Parathyroid adenoma (tissue), 2 donors: ENCODE results near the gene THSD4.
A peak's percentile ranks its signal among the peaks of the same experiment; 100 is the strongest.

Experiments
- H2AFZ ChIP-seq: fragments of 300-600 bp; sonication (generic); one replicate; pipeline ENCODE4 v1.7.0; 2017; ENCODE audit warnings: antibody characterized with exemption, mild to moderate bottlenecking
- H3K27ac ChIP-seq: fragments of 300-600 bp; sonication (generic); one replicate; pipeline ENCODE4 v1.7.0; 2017
- H3K27me3 ChIP-seq: fragments of 300-600 bp; sonication (generic); one replicate; pipeline ENCODE4 v1.7.0; 2017; ENCODE audit warnings: low read length; ENCODE audit not compliant: control insufficient read depth, insufficient read depth
- H3K36me3 ChIP-seq: fragments of 300-600 bp; sonication (generic); one replicate; pipeline ENCODE4 v1.7.0; 2017; ENCODE audit warnings: low read length; ENCODE audit not compliant: control insufficient read depth, insufficient read depth
- H3K4me1 ChIP-seq: fragments of 300-600 bp; sonication (generic); one replicate; pipeline ENCODE4 v1.7.0; 2017; ENCODE audit warnings: control low read depth
- H3K4me2 ChIP-seq: fragments of 300-600 bp; sonication (generic); one replicate; pipeline ENCODE4 v1.7.0; 2017; ENCODE audit warnings: low read length
- H3K4me3 ChIP-seq: fragments of 300-600 bp; sonication (generic); one replicate; pipeline ENCODE4 v1.7.0; 2017; ENCODE audit warnings: low read depth, low read length
- H3K79me2 ChIP-seq: fragments of 300-600 bp; sonication (generic); one replicate; pipeline ENCODE4 v1.7.0; 2017; ENCODE audit warnings: control low read depth
- H3K9ac ChIP-seq: fragments of 300-600 bp; sonication (generic); one replicate; pipeline ENCODE4 v1.7.0; 2017; ENCODE audit warnings: mild to moderate bottlenecking
- H3K9me3 ChIP-seq: fragments of 300-600 bp; sonication (generic); one replicate; pipeline ENCODE4 v1.7.0; 2017; ENCODE audit warnings: low read length; ENCODE audit not compliant: control insufficient read depth
- TF ChIP-seq, protein P1 (sequence below): fragments of 300-600 bp; sonication (generic); IDR thresholded peaks from one replicate; pipeline ENCODE4 v1.7.0; 2017; ENCODE audit warnings: antibody characterized with exemption, mild to moderate bottlenecking
- donor health status: primary hyperparathyroidism.

THSD4 gene

DNA sequence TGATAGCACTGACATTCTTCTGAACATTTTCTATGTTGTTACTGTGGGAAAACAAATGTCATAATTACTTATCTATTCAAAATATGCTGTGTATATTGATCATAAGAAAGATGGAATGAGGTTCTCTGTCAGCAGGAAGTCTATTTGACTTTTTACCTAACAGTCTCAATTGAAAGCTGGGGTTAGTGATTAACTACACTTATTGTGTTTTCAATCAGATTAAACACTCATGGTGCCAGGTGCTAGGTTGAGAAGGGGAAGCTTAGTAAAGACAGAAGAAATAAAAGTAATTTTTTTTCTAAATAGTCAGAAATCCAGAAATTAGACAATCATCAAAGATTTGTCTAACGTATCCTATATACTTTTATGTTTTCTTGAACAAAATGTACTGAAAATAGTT, 414.1 kb downstream of the THSD4 start:
- Histone ChIP-seq H3K27ac (no peak overlapping the region), H2AFZ (no peak overlapping the region), H3K4me2 (no peak overlapping the region), H3K79me2 (no peaks in the 10 kb centered on the region), H3K4me3 (no peak overlapping the region), H3K4me1 (no peaks in the 10 kb centered on the region), H3K9me3 (no peaks in the 10 kb centered on the region), H3K27me3 (no peaks in the 10 kb centered on the region), H3K36me3 (no peaks in the 10 kb centered on the region), H3K9ac (no peak overlapping the region)
- TF ChIP-seq, protein P1, sequence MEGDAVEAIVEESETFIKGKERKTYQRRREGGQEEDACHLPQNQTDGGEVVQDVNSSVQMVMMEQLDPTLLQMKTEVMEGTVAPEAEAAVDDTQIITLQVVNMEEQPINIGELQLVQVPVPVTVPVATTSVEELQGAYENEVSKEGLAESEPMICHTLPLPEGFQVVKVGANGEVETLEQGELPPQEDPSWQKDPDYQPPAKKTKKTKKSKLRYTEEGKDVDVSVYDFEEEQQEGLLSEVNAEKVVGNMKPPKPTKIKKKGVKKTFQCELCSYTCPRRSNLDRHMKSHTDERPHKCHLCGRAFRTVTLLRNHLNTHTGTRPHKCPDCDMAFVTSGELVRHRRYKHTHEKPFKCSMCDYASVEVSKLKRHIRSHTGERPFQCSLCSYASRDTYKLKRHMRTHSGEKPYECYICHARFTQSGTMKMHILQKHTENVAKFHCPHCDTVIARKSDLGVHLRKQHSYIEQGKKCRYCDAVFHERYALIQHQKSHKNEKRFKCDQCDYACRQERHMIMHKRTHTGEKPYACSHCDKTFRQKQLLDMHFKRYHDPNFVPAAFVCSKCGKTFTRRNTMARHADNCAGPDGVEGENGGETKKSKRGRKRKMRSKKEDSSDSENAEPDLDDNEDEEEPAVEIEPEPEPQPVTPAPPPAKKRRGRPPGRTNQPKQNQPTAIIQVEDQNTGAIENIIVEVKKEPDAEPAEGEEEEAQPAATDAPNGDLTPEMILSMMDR, result no peak

DNA sequence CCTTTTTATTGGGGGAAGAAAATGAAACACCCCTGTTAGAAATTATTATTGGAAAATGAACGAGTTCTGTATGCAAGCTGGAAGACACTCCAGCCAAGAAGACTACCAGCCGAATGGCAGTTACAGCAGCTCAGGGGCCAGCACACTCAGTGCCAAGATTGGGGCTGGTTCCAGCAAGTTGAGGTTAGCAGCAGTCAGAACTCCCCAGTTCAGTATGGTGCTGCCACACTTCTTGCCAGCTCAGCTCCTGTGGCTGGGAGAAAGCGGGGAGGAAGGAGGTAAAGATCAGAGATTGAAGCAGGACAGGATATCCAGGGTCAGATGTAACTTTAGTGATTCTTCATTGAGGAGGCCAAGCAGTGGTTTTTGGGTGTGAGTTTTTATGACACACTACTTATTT, 414.8 kb downstream of the THSD4 start:
- Histone ChIP-seq H3K4me2 (no peak overlapping the region), H3K4me1 (no peaks in the 10 kb centered on the region), H3K9ac (no peak overlapping the region), H3K79me2 (no peaks in the 10 kb centered on the region), H3K27me3 (no peaks in the 10 kb centered on the region), H3K27ac (no peak overlapping the region), H3K9me3 (no peaks in the 10 kb centered on the region), H2AFZ (no peak overlapping the region), H3K4me3 (no peak overlapping the region), H3K36me3 (no peaks in the 10 kb centered on the region)
- TF ChIP-seq, protein P1, result no peak

DNA sequence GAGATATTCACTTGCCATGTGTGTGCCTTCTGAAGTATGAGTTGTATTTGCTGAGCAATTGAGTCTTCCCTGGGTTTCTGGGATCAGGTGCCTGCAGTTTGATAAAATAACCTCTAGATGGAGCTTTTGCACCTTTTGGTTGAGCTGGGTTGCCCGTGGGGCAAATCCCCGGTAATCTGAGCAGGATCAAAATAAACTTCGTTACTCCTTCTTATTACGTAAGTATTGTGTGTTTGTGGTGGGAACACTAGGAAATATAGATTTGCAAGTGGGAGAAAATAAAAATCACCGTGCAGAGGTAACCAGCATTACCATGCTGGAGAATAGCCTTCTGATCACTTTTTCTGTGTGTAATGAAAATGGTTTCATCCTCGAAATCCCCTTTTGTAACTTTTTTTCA, 417.7 kb downstream of the THSD4 start:
- H3K4me2 ChIP-seq, result no peak overlapping the region
- no peaks in the 10 kb centered on the region for H3K36me3 ChIP-seq
- H2AFZ ChIP-seq, result no peak overlapping the region
- H3K27me3 ChIP-seq, result no peaks in the 10 kb centered on the region
- no peaks in the 10 kb centered on the region for H3K79me2 ChIP-seq
- H3K4me1 ChIP-seq, result no peaks in the 10 kb centered on the region
- no peaks in the 10 kb centered on the region for H3K9me3 ChIP-seq
- H3K9ac ChIP-seq, result no peak overlapping the region
- no peak overlapping the region for H3K27ac ChIP-seq
- H3K4me3 ChIP-seq, result no peak overlapping the region
- TF ChIP-seq, protein P1, result peak; percentile 74

DNA sequence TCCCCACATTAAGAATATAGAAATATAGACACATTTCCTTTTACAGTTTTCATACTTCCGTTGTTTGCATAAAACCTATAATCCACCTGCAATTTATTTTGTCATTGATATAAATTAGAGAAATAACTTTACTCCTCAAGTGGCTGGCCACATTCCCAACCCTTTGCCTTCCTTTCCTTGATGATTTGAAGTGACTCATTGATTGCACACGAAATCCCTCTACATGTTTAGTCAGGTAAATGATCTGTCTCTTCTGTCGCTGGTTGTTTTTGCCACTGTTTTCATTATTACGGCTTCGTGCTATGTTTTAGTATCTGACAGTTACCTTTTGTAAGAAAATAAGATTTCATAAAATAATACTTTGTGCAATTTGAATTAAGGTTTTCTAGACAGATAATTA, 422.9 kb downstream of the THSD4 start:
- TF ChIP-seq, protein P1, result no peak
- Histone ChIP-seq H3K79me2 (no peaks in the 10 kb centered on the region), H2AFZ (peak overlapping the region; percentile 6), H3K4me1 (no peaks in the 10 kb centered on the region), H3K4me3 (no peak overlapping the region), H3K9ac (no peak overlapping the region), H3K27me3 (no peaks in the 10 kb centered on the region), H3K4me2 (no peak overlapping the region), H3K9me3 (no peaks in the 10 kb centered on the region), H3K27ac (peak overlapping the region; percentile 40), H3K36me3 (no peaks in the 10 kb centered on the region)

DNA sequence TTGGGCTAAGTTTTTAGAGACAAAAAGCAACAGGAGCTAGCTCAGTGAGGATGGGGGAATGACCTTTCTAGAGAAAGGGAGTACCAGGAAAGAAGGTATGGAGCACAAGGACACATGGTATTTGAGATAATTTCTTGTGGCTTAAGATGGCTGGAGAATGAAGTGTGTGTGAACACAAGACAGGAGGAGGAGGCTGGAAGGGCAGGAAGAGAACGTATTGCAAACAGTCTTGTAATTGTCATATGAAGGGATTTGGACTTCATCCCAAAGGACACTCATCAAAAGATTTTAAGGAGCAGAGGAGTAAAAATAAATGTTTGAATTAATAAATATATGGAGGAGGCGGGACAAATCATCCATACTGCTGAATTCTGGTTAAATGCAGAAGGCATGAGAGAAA, 426.5 kb downstream of the THSD4 start:
- H3K27ac ChIP-seq, result no peak overlapping the region
- no peaks in the 10 kb centered on the region for H3K79me2 ChIP-seq
- no peaks in the 10 kb centered on the region for H3K9me3 ChIP-seq
- no peak overlapping the region for H3K4me3 ChIP-seq
- no peak overlapping the region for H2AFZ ChIP-seq
- peaks cover 4% of the 10 kb centered on the region for H3K4me1 ChIP-seq
- H3K9ac ChIP-seq, result no peak overlapping the region
- H3K36me3 ChIP-seq, result no peaks in the 10 kb centered on the region
- TF ChIP-seq, protein P1, result no peak
- H3K4me2 ChIP-seq, result no peak overlapping the region
- H3K27me3 ChIP-seq, result no peaks in the 10 kb centered on the region
